ENCODE results near the gene TWF2. TPM values are rescaled to one million over a fixed set of nuclear protein-coding genes. Genes with fewer than 3 reads are reported as not detected.

The TWF2 gene
- total and polyA plus RNA-seq, 9 of the 15 experiments (the other 6 are each of a cell fraction or from before 2014, with no cell fraction given) = 0.11 to 61.9 (median 29.7) TPM

DNA sequence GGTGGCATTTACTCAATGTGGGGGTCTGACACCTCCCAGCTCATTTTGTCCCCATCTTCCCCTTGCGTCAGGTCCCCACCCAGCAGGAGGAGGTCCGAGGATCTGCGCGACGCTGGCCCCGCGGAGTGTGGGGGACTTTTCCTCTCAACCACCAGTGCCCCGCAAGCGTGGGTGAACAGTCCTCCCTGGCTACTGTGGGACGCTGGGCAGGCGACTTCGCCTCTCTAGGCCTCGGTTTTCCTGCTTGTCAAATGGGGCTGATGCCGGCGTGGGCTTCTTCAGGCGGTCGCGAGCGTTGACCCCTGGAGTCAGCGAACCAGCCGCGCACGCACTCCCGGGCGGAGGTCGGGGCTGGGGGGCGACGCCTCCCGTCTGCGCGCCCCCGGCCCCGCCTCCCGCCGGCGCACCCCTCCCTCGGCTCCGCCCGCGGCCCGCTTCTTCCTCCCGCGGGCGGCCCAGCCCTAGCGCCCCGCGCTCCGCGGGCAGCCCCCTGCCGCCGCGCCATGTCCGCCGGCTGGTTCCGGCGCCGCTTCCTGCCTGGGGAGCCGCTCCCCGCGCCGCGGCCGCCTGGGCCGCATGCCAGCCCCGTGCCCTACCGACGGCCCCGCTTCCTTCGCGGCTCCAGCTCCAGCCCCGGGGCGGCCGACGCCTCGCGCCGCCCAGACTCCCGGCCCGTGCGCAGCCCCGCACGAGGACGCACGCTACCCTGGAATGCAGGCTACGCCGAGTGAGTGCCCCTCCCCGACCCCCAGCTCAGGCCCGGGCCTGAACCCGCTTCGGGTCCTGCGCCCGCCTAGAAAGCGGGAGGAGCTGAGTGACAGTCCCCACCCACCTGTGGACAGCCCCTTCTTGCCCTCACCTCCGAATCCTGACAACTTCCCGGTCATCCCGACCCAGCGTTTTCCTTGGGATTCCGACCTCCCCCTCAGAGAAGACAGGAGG lies 6.6 kb upstream of the TWF2 start, which contains the start of gene PPM1M (continued):
- TF ChIP-seq, protein P1, sequence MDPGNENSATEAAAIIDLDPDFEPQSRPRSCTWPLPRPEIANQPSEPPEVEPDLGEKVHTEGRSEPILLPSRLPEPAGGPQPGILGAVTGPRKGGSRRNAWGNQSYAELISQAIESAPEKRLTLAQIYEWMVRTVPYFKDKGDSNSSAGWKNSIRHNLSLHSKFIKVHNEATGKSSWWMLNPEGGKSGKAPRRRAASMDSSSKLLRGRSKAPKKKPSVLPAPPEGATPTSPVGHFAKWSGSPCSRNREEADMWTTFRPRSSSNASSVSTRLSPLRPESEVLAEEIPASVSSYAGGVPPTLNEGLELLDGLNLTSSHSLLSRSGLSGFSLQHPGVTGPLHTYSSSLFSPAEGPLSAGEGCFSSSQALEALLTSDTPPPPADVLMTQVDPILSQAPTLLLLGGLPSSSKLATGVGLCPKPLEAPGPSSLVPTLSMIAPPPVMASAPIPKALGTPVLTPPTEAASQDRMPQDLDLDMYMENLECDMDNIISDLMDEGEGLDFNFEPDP (CRISPR knock-in tag; IDR thresholded peaks at IDR 0.05) = no peak
- TF ChIP-seq ZNF146 (CRISPR knock-in tag; IDR thresholded peaks at IDR 0.05; ENCODE audit: unreplicated experiment) = no peak
- no peak for TF ChIP-seq TBL1XR1 (IDR thresholded peaks at IDR 0.05; ENCODE audit: low read length in 2 of 2)
- no peak for TF ChIP-seq ARHGAP35 (IDR thresholded peaks at IDR 0.05; ENCODE audit: partially characterized antibody)
- peak in 1 of 2 experiments; percentile 65; a peak in 1 of 4 replicates for TF ChIP-seq TEAD1 (CRISPR knock-in tag; IDR thresholded peaks at IDR 0.05)
- TF ChIP-seq ZNF444 (CRISPR knock-in tag; IDR thresholded peaks at IDR 0.05) = no peak
- TF ChIP-seq, protein P2, sequence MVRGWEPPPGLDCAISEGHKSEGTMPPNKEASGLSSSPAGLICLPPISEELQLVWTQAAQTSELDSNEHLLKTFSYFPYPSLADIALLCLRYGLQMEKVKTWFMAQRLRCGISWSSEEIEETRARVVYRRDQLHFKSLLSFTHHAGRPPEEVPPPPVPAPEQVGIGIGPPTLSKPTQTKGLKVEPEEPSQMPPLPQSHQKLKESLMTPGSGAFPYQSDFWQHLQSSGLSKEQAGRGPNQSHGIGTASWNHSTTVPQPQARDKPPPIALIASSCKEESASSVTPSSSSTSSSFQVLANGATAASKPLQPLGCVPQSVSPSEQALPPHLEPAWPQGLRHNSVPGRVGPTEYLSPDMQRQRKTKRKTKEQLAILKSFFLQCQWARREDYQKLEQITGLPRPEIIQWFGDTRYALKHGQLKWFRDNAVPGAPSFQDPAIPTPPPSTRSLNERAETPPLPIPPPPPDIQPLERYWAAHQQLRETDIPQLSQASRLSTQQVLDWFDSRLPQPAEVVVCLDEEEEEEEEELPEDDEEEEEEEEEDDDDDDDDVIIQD (CRISPR knock-in tag; IDR thresholded peaks at IDR 0.05) = no peak
- peak; percentile 49; the same call in 1 of the 2 replicates for TF ChIP-seq PHF8 (IDR thresholded peaks at IDR 0.05; ENCODE audit: borderline replicate concordance, low read length)
- TF ChIP-seq ZBTB7A (IDR thresholded peaks at IDR 0.05; ENCODE audit: borderline replicate concordance, control insufficient read depth, low read depth, low read length) = peak; percentile 61; the same call in 1 of the 2 replicates
- TF ChIP-seq FOXK1 (CRISPR knock-in tag; IDR thresholded peaks at IDR 0.05; ENCODE audit: borderline replicate concordance) = 0 out of 2 replicates have a peak, but pooled peaks have one; percentile 35
- TF ChIP-seq, protein P3, sequence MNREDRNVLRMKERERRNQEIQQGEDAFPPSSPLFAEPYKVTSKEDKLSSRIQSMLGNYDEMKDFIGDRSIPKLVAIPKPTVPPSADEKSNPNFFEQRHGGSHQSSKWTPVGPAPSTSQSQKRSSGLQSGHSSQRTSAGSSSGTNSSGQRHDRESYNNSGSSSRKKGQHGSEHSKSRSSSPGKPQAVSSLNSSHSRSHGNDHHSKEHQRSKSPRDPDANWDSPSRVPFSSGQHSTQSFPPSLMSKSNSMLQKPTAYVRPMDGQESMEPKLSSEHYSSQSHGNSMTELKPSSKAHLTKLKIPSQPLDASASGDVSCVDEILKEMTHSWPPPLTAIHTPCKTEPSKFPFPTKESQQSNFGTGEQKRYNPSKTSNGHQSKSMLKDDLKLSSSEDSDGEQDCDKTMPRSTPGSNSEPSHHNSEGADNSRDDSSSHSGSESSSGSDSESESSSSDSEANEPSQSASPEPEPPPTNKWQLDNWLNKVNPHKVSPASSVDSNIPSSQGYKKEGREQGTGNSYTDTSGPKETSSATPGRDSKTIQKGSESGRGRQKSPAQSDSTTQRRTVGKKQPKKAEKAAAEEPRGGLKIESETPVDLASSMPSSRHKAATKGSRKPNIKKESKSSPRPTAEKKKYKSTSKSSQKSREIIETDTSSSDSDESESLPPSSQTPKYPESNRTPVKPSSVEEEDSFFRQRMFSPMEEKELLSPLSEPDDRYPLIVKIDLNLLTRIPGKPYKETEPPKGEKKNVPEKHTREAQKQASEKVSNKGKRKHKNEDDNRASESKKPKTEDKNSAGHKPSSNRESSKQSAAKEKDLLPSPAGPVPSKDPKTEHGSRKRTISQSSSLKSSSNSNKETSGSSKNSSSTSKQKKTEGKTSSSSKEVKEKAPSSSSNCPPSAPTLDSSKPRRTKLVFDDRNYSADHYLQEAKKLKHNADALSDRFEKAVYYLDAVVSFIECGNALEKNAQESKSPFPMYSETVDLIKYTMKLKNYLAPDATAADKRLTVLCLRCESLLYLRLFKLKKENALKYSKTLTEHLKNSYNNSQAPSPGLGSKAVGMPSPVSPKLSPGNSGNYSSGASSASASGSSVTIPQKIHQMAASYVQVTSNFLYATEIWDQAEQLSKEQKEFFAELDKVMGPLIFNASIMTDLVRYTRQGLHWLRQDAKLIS (CRISPR knock-in tag; IDR thresholded peaks at IDR 0.05) = no peak
- TF ChIP-seq, protein P4, sequence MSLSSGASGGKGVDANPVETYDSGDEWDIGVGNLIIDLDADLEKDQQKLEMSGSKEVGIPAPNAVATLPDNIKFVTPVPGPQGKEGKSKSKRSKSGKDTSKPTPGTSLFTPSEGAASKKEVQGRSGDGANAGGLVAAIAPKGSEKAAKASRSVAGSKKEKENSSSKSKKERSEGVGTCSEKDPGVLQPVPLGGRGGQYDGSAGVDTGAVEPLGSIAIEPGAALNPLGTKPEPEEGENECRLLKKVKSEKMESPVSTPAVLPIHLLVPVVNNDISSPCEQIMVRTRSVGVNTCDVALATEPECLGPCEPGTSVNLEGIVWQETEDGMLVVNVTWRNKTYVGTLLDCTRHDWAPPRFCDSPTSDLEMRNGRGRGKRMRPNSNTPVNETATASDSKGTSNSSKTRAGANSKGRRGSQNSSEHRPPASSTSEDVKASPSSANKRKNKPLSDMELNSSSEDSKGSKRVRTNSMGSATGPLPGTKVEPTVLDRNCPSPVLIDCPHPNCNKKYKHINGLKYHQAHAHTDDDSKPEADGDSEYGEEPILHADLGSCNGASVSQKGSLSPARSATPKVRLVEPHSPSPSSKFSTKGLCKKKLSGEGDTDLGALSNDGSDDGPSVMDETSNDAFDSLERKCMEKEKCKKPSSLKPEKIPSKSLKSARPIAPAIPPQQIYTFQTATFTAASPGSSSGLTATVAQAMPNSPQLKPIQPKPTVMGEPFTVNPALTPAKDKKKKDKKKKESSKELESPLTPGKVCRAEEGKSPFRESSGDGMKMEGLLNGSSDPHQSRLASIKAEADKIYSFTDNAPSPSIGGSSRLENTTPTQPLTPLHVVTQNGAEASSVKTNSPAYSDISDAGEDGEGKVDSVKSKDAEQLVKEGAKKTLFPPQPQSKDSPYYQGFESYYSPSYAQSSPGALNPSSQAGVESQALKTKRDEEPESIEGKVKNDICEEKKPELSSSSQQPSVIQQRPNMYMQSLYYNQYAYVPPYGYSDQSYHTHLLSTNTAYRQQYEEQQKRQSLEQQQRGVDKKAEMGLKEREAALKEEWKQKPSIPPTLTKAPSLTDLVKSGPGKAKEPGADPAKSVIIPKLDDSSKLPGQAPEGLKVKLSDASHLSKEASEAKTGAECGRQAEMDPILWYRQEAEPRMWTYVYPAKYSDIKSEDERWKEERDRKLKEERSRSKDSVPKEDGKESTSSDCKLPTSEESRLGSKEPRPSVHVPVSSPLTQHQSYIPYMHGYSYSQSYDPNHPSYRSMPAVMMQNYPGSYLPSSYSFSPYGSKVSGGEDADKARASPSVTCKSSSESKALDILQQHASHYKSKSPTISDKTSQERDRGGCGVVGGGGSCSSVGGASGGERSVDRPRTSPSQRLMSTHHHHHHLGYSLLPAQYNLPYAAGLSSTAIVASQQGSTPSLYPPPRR (CRISPR knock-in tag; IDR thresholded peaks at IDR 0.05; ENCODE audit: borderline replicate concordance) = no peak
- peak; percentile 45 for TF ChIP-seq RBBP5 (IDR thresholded peaks at IDR 0.05; ENCODE audit: borderline replicate concordance, insufficient read depth, low read length, poor library complexity, severe bottlenecking)

Data from K562 (cell line).